Activated CD8-positive, alpha-beta T cell treated with anti-CD3 and anti-CD28 coated beads for 36 hours (primary cell): ENCODE data around the gene NAA15. TPM values are rescaled to one million over a fixed set of nuclear protein-coding genes. Genes with fewer than 3 reads are reported as not detected.

Source experiments
- ATAC-seq: fragments of 200-7000 bp; cut with Tn5 transposase; one replicate; pipeline ENCODE4 v1.10.0; 2021; ENCODE audit warnings: mild to moderate bottlenecking, moderate library complexity
- CTCF ChIA-PET: fragments of 350-600 bp; sonication (Branson Sonifier 250); formaldehyde crosslinking; loops from one replicate; lab custom pipeline; 2021; ENCODE audit warnings: antibody characterized with exemption; lab: Charles Lee
- POLR2A ChIA-PET: fragments of 350-600 bp; sonication (Branson Sonifier 250); formaldehyde crosslinking; loops from one replicate; lab custom pipeline; 2021; ENCODE audit warnings: antibody characterized with exemption; lab: Charles Lee
- DNase-seq: peaks from one replicate; pipeline ENCODE4 v3.0.0-alpha.2; 2020
- H3K27ac Mint-ChIP-seq: one replicate; pipeline ENCODE4 v1.8.0; 2021; ENCODE audit warnings: mild to moderate bottlenecking, mixed read lengths
- H3K27me3 Mint-ChIP-seq: one replicate; pipeline ENCODE4 v1.8.0; 2021; ENCODE audit warnings: mixed read lengths
- H3K36me3 Mint-ChIP-seq: one replicate; pipeline ENCODE4 v1.8.0; 2021; ENCODE audit warnings: low read depth, mixed read lengths
- H3K4me1 Mint-ChIP-seq: one replicate; pipeline ENCODE4 v1.8.0; 2021; ENCODE audit warnings: low read depth, mixed read lengths
- H3K4me3 Mint-ChIP-seq: one replicate; pipeline ENCODE4 v1.8.0; 2021; ENCODE audit warnings: mild to moderate bottlenecking, moderate library complexity, mixed read lengths
- H3K9me3 Mint-ChIP-seq: one replicate; pipeline ENCODE4 v1.8.0; 2021; ENCODE audit warnings: mixed read lengths
- intact Hi-C: fragments of 100-400 bp; cut with micrococcal nuclease; formaldehyde crosslinking; loops from one replicate; pipeline ENCODE4 v1.10.0; 2022
- total RNA-seq, 2 experiments: library from RNA; stranded (reverse); gene quantifications; one replicate each; pipeline ENCODE4 v1.2.3, GENCODE V29; 2021
- TF ChIP-seq, protein P1 (sequence below): fragments of 200-600 bp; IDR thresholded peaks from one replicate; pipeline ENCODE4 v1.8.0; 2022; ENCODE audit warnings: antibody characterized with exemption, mild to moderate bottlenecking

NAA15 gene
- total RNA-seq, 2 experiments from 2014 or later, result 113 to 114 TPM

DNA sequence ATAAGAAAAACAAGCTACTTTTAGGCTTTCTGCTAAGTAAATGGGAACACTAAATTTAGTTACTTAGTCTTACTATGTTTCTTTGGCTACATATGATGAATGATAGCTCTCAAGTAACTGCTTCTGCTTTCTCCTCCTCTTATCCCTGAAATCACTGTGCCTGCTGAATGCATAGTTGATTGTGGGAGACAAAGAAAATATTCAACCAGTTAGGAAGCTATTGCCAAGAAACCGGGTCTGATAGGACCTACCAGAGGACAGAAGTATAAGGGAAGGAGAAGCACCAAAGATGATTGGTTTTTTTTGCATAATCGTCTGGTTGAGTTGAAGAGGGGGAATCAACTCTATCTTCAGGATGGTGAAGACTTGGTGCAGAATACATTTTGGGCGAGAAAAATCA is 29.0 kb downstream of the NAA15 start:
- TF ChIP-seq, protein P1, sequence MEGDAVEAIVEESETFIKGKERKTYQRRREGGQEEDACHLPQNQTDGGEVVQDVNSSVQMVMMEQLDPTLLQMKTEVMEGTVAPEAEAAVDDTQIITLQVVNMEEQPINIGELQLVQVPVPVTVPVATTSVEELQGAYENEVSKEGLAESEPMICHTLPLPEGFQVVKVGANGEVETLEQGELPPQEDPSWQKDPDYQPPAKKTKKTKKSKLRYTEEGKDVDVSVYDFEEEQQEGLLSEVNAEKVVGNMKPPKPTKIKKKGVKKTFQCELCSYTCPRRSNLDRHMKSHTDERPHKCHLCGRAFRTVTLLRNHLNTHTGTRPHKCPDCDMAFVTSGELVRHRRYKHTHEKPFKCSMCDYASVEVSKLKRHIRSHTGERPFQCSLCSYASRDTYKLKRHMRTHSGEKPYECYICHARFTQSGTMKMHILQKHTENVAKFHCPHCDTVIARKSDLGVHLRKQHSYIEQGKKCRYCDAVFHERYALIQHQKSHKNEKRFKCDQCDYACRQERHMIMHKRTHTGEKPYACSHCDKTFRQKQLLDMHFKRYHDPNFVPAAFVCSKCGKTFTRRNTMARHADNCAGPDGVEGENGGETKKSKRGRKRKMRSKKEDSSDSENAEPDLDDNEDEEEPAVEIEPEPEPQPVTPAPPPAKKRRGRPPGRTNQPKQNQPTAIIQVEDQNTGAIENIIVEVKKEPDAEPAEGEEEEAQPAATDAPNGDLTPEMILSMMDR, result no peak
- CTCF ChIA-PET, result interaction anchor here (0.6 to 2.5 kb wide), 6 partner anchors 11 to 300 kb away, joined by 3 to 7 read pairs (median 3); partner anchors contain the start of gene NAA15
- no peak overlapping the region for H3K4me3 Mint-ChIP-seq
- H3K27ac Mint-ChIP-seq, result peak overlapping the region; percentile 58
- peaks cover 45% of the 10 kb centered on the region for H3K4me1 Mint-ChIP-seq
- H3K27me3 Mint-ChIP-seq, result no peaks in the 10 kb centered on the region
- ATAC-seq (no peak), DNase-seq (no peak)
- intact Hi-C loops, result no loop called here
- POLR2A ChIA-PET, result interaction anchor here (0.7 to 2.6 kb wide), 3 partner anchors 21 to 302 kb away, joined by 3 to 9 read pairs (median 3); partner anchors contain the start of genes NAA15 and NDUFC1
- peaks cover 1% of the 10 kb centered on the region for H3K9me3 Mint-ChIP-seq
- H3K36me3 Mint-ChIP-seq, result peaks cover 42% of the 10 kb centered on the region

DNA sequence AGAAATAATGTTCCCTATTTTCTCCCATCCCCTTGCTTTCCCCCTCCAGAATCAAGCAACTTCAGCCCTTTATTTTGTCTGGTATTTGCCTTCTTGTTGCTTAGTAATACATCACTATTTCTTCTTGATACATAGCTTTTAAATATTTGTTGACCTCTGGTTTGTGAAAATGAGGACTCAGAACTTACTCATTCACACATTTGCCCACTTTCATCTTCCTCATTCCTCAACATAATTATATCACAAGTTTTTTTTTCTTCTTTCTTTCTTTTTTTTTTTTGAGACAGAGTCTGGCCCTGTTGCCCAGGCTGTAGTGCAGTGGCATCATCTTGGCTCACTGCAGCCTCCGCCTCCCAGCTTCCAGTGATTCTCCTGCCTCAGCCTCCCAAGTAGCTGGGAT is 29.9 kb downstream of the NAA15 start:
- no peak for DNase-seq
- Mint-ChIP-seq H3K4me1 (peaks cover 42% of the 10 kb centered on the region), H3K9me3 (peaks cover 1% of the 10 kb centered on the region), H3K36me3 (peaks cover 41% of the 10 kb centered on the region), H3K27me3 (no peaks in the 10 kb centered on the region), H3K27ac (peak overlapping the region; percentile 66), H3K4me3 (no peak overlapping the region)
- ChIA-PET POLR2A (interaction anchor here (1.3 to 2.6 kb wide), 2 partner anchors 23 to 29 kb away, joined by 4 to 9 read pairs; partner anchors contain the start of genes NAA15 and NDUFC1), CTCF (interaction anchor here (0.8 to 2.5 kb wide), 4 partner anchors 11 to 301 kb away, joined by 3 to 7 read pairs (median 4); partner anchors contain the start of gene NAA15)
- ATAC-seq, result peak; percentile 42
- TF ChIP-seq, protein P1, result no peak
- intact Hi-C loops, result no loop called here

DNA sequence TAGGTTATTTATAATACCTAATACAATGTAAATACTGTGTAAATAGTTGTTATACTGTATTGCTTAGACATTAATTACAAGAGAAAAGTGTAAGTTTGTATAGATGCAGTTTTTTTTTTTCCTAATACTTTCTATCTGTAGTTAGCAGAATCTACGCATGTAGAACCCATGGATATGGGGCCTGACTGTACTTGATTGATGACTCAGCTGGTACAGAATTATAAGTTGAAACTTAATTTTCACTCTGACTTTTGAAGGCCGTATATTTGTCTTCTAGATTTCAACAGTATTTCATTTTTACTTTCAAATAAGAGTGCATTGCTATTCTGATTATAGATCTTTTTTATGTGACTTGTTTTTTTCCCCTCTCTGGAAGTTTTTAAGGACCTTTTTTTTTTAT is 31.7 kb downstream of the NAA15 start:
- DNase-seq (no peak), ATAC-seq (no peak)
- Mint-ChIP-seq H3K9me3 (peaks cover 1% of the 10 kb centered on the region), H3K4me1 (peaks cover 41% of the 10 kb centered on the region), H3K36me3 (peaks cover 42% of the 10 kb centered on the region), H3K4me3 (no peak overlapping the region), H3K27me3 (no peaks in the 10 kb centered on the region), H3K27ac (peak overlapping the region; percentile 30)
- ChIA-PET CTCF (interaction anchor here (1.7 kb wide), 1 partner anchor 303 kb away, joined by 4 read pairs; no protein-coding TSS in a partner anchor), POLR2A (no interaction called here)
- TF ChIP-seq, protein P1, result no peak
- intact Hi-C loops, result no loop called here

DNA sequence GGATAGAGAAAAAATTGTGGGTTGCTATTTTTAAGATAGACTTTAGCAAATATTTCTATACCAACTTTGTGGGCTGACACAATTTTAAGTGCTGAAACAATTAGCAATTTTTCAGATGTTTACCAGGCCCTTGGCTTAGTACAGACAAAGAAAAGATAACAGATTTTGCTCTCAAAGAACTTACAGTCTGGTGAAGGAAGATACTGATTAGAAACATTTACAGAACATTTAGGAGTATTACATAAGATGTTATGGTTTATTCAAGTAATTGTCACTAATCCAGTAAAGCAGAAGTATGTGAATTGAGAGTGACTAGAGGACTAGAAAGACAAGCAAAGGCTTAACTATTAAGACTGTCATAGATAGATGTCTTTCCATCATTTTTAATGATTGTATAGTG is 36.3 kb downstream of the NAA15 start:
- intact Hi-C loops, result no loop called here
- POLR2A ChIA-PET, result no interaction called here

DNA sequence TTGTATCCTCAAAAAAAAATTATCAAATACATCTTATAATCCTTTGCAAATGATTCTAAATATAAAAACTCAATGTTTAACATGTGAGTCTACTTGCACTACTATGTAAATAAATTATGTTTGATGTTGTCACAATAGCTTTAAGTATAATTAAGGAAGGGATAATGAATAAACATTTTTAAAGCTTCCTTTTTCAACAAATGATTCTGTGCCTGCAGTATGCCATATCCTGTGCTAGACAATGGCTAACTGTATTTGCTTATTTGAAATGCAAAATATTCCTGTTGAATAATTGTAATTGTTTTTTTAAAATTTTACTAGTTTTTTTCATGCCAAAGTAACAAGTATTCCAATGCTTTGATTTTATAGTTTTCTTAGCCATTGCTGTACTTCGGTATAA is 60.0 kb downstream of the NAA15 start:
- DNase-seq, result no peak
- ChIA-PET POLR2A (no interaction called here), CTCF (interaction anchor here (1.3 kb wide), 2 partner anchors 12 to 66 kb away, joined by 3 to 4 read pairs; no protein-coding TSS in a partner anchor)
- H3K4me3 Mint-ChIP-seq, result no peak overlapping the region
- no peak for ATAC-seq
- H3K4me1 Mint-ChIP-seq, result peaks cover 5% of the 10 kb centered on the region
- H3K9me3 Mint-ChIP-seq, result no peaks in the 10 kb centered on the region
- H3K36me3 Mint-ChIP-seq, result peaks cover 36% of the 10 kb centered on the region
- no peaks in the 10 kb centered on the region for H3K27me3 Mint-ChIP-seq
- TF ChIP-seq, protein P1, result no peak
- intact Hi-C loops, result no loop called here
- no peak overlapping the region for H3K27ac Mint-ChIP-seq

More for the DNA sequence above, 36.3 kb downstream of the NAA15 start:
- no peak for DNase-seq
- ATAC-seq, result no peak
- Mint-ChIP-seq H3K4me3 (no peak overlapping the region), H3K27ac (no peak overlapping the region), H3K9me3 (no peaks in the 10 kb centered on the region), H3K27me3 (no peaks in the 10 kb centered on the region), H3K36me3 (peaks cover 33% of the 10 kb centered on the region), H3K4me1 (peaks cover 14% of the 10 kb centered on the region)
- TF ChIP-seq, protein P1, result no peak
- CTCF ChIA-PET, result no interaction called here
